Measurements from ENCODE around the gene PROP1. TPM values are rescaled to one million over a fixed set of nuclear protein-coding genes. Genes with fewer than 3 reads are reported as not detected.
"Not testable (repeated sequence)": the region's sequence is repeated elsewhere in the genome, so short reads cannot be mapped to it uniquely, and the experiment has no call there.

Gene PROP1
- not detected in 2 replicates for total RNA-seq (2014; rRNA removed; shearing (Covaris generic); ENCODE audit: low replicate concordance)

DNA sequence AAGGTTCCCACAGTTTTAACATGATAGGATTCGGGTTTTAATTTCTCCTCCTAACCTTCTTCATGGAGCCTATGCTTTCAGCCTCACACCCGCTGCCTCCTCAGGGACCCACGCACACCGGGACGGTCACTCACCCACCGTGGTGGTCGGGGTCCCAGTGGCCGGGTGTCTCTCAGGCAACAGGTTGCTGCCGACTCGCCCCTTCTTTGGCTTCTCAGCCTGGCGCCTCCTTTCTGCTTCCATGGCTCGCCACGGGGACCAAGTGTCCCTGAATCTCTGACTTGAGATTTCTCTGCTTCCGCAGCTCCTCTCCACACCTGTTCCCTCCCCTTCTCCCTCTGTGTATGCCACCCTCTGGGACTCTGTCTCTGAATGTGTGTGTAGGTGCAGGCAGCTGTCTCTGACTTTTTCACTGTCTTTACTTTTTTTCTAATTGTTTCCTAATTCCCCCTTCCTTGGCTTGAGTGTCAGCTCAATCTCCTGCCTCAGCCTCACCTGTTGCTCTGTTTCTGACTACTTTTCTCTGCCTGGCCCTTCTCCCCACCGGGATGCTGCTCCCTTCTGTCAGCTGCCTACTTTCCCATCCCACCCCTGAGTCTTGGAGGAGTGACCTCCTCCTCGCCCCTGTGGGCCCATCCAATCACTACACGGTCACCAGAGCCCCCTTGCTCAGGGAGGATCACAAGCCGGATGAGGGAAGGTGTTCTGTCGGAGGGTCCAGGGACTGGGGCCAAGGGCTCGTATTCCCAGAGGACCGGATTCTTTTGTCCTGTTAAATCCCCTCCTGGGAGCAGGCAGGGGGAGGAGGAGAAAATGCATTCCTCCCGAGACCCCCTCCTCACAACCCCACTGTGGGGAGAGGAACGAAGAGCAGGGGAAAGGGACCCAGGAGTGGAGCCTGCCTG is at the start of gene PROP1:
Gene PROP1 (minus strand): TSS at position 552 of the 905 bp plus-strand sequence. CDS start 309 bp downstream, at position 243.
- peak; percentile 19 for DNase-seq
- H3K79me2 ChIP-seq (ENCODE audit: low read length): no peaks in the 10 kb centered on the region
- no peak within 1 kb of the TSS for H3K4me3 ChIP-seq (ENCODE audit: low read length)
- no peaks in the 10 kb centered on the region for H3K9me2 ChIP-seq (replicated peaks; ENCODE audit: insufficient read depth, low read length)
- no peak within 1 kb of the TSS for H3K4me2 ChIP-seq (ENCODE audit: low read depth, low read length, poor library complexity, severe bottlenecking)
- H3K9ac ChIP-seq (ENCODE audit: low read length): no peak within 1 kb of the TSS
- no peaks in the 10 kb centered on the region for H3K27me3 ChIP-seq (ENCODE audit: low read length)
- no peak within 1 kb of the TSS for H2AFZ ChIP-seq (ENCODE audit: low read length)
- no peak within 1 kb of the TSS for H3K27ac ChIP-seq (ENCODE audit: low read length)
- H3K9me3 ChIP-seq (ENCODE audit: low read length): no peaks in the 10 kb centered on the region
- no peaks in the 10 kb centered on the region for H4K20me1 ChIP-seq (ENCODE audit: insufficient read depth, low read depth, low read length)
- no peaks in the 10 kb centered on the region for H3K4me1 ChIP-seq (ENCODE audit: low read length)
- no peaks in the 10 kb centered on the region for H3K36me3 ChIP-seq (ENCODE audit: insufficient read depth, low read length)

- H3K27ac ChIP-seq (ENCODE audit: low read length); H2AFZ ChIP-seq (ENCODE audit: low read length); H3K9me2 ChIP-seq (replicated peaks; ENCODE audit: insufficient read depth, low read length); H3K4me1 ChIP-seq (ENCODE audit: low read length); H3K4me2 ChIP-seq (ENCODE audit: low read depth, low read length, poor library complexity, severe bottlenecking); H3K9me3 ChIP-seq (ENCODE audit: low read length); DNase-seq; H3K4me3 ChIP-seq (ENCODE audit: low read length); H3K79me2 ChIP-seq (ENCODE audit: low read length); H3K9ac ChIP-seq (ENCODE audit: low read length); H3K27me3 ChIP-seq (ENCODE audit: low read length); H3K36me3 ChIP-seq (ENCODE audit: insufficient read depth, low read length); H4K20me1 ChIP-seq (ENCODE audit: insufficient read depth, low read depth, low read length): not testable (repeated sequence)
These were observed 23.5 kb upstream of the PROP1 start for GRCh38 chr5:178019379-178020030.

DNA sequence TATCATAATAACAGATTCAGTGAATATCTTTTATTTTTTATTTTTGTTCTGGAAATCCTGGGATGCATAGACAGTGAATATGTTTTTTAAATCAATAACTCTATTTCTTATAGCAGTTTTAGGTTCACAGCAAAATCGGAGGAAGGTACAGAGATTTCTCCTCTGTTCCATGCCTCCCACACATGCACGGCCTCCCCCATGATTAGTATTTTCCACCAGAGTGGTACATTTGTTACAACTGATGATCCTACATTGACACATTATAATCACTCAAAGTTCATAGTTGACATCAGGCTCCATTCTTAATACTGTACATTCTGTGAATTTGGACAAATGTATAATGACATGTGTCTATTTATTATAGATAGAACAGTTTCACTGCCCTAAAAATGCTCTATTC is 16.7 kb upstream of the PROP1 start:
- H3K27ac ChIP-seq (ENCODE audit: low read length); H3K4me2 ChIP-seq (ENCODE audit: low read depth, low read length, poor library complexity, severe bottlenecking); H3K9me3 ChIP-seq (ENCODE audit: low read length); DNase-seq; H4K20me1 ChIP-seq (ENCODE audit: insufficient read depth, low read depth, low read length); H3K9me2 ChIP-seq (replicated peaks; ENCODE audit: insufficient read depth, low read length); H3K36me3 ChIP-seq (ENCODE audit: insufficient read depth, low read length); H3K9ac ChIP-seq (ENCODE audit: low read length); H3K4me3 ChIP-seq (ENCODE audit: low read length); H3K79me2 ChIP-seq (ENCODE audit: low read length); H3K4me1 ChIP-seq (ENCODE audit: low read length); H2AFZ ChIP-seq (ENCODE audit: low read length); H3K27me3 ChIP-seq (ENCODE audit: low read length): not testable (repeated sequence)

DNA sequence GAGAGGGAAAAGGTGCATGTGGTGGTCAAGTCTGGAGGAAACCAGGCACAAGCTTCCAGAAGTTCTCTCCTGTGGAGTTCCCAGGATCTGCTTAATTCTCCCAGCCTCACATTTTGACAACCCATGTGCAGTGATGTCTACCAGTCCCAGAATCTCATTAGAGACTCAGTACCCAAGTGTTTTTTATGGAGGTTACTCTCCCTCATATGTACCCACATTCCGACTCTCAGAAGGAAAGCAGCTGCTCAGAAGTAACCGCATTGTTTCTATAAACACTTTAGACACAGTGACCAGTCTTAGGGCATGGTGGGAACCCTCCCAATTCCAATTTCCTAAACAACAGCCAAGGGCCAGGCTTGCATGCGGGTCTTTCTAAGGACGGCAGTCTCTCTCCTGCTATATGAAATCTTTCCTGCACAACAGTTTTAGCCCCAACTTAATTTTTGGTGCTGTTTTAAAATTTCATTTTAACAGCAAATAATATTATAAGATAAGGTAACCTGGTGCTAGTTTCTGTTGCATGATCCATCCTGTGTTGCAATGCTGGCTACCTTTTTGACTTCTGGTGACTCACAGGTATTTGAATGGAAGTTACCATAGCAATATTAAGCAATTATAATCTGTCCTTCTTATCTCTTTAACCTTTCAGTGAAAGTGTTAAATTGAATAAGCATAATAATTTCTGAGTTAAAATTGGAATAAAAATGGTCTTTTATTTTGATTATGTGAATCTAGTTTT is 15.9 kb upstream of the PROP1 start:
- not testable (repeated sequence) for H4K20me1 ChIP-seq (ENCODE audit: insufficient read depth, low read depth, low read length); H3K79me2 ChIP-seq (ENCODE audit: low read length); DNase-seq; H3K9me3 ChIP-seq (ENCODE audit: low read length); H3K27me3 ChIP-seq (ENCODE audit: low read length); H3K4me3 ChIP-seq (ENCODE audit: low read length); H2AFZ ChIP-seq (ENCODE audit: low read length); H3K36me3 ChIP-seq (ENCODE audit: insufficient read depth, low read length); H3K4me1 ChIP-seq (ENCODE audit: low read length); H3K9me2 ChIP-seq (replicated peaks; ENCODE audit: insufficient read depth, low read length); H3K4me2 ChIP-seq (ENCODE audit: low read depth, low read length, poor library complexity, severe bottlenecking); H3K27ac ChIP-seq (ENCODE audit: low read length); H3K9ac ChIP-seq (ENCODE audit: low read length)

- not testable (repeated sequence) for H4K20me1 ChIP-seq (ENCODE audit: insufficient read depth, low read depth, low read length); H3K79me2 ChIP-seq (ENCODE audit: low read length); H3K27ac ChIP-seq (ENCODE audit: low read length); H2AFZ ChIP-seq (ENCODE audit: low read length); H3K27me3 ChIP-seq (ENCODE audit: low read length); H3K36me3 ChIP-seq (ENCODE audit: insufficient read depth, low read length); H3K4me2 ChIP-seq (ENCODE audit: low read depth, low read length, poor library complexity, severe bottlenecking); H3K9ac ChIP-seq (ENCODE audit: low read length); DNase-seq; H3K4me1 ChIP-seq (ENCODE audit: low read length); H3K9me2 ChIP-seq (replicated peaks; ENCODE audit: insufficient read depth, low read length); H3K9me3 ChIP-seq (ENCODE audit: low read length); H3K4me3 ChIP-seq (ENCODE audit: low read length)
These were observed 11.2 kb upstream of the PROP1 start for GRCh38 chr5:178007272-178007671.

DNA sequence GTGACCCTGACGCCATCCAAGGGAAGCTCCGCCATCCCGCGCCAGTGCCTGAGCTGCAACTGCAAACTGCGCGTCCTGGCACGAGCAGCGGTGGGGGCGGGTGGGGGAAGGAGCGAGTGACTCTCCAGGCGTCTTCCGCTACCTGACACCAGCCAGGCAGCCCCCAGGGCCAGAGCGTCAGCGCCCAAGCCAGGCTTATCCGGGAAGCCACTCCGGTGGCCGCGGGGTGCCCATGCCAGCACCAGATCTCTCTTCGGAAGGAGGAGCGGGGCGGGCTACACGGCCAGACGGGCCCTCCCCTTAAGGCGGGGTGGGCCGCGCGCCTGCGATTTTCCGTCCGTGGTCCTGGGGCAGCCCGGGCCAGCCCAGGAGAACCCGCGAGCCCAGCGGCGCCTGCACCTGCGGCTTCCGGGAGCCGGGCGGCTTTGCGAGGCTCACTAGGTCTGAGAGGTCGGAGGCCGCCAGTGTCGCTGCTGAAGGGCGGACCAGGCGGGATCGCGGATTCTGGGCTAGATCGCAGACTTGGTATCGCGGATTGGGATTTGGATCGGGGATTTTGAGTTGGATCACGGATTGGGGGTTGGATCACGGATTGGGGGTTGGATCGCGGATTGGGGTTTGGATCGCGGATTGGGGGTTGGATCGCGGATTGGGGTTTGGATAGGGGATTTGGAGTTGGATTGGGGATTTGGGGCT is 10.6 kb upstream of the PROP1 start:
- not testable (repeated sequence) for H3K4me2 ChIP-seq (ENCODE audit: low read depth, low read length, poor library complexity, severe bottlenecking); H3K9me3 ChIP-seq (ENCODE audit: low read length); H3K9me2 ChIP-seq (replicated peaks; ENCODE audit: insufficient read depth, low read length); H3K27me3 ChIP-seq (ENCODE audit: low read length); H4K20me1 ChIP-seq (ENCODE audit: insufficient read depth, low read depth, low read length); H3K4me1 ChIP-seq (ENCODE audit: low read length); H3K4me3 ChIP-seq (ENCODE audit: low read length); H3K27ac ChIP-seq (ENCODE audit: low read length); DNase-seq; H2AFZ ChIP-seq (ENCODE audit: low read length); H3K9ac ChIP-seq (ENCODE audit: low read length); H3K79me2 ChIP-seq (ENCODE audit: low read length); H3K36me3 ChIP-seq (ENCODE audit: insufficient read depth, low read length)

GRCh38 chr5:178006181-178006535 is 10.1 kb upstream of the PROP1 start:
- H3K4me3 ChIP-seq (ENCODE audit: low read length); H3K4me1 ChIP-seq (ENCODE audit: low read length); H3K36me3 ChIP-seq (ENCODE audit: insufficient read depth, low read length); H3K27me3 ChIP-seq (ENCODE audit: low read length); H3K9me3 ChIP-seq (ENCODE audit: low read length); H3K4me2 ChIP-seq (ENCODE audit: low read depth, low read length, poor library complexity, severe bottlenecking); H3K9ac ChIP-seq (ENCODE audit: low read length); H3K27ac ChIP-seq (ENCODE audit: low read length); H3K79me2 ChIP-seq (ENCODE audit: low read length); H4K20me1 ChIP-seq (ENCODE audit: insufficient read depth, low read depth, low read length); DNase-seq; H2AFZ ChIP-seq (ENCODE audit: low read length); H3K9me2 ChIP-seq (replicated peaks; ENCODE audit: insufficient read depth, low read length): not testable (repeated sequence)

GRCh38 chr5:177997846-177998245 is 1.8 kb upstream of the PROP1 start:
- Histone ChIP-seq H3K9ac (ENCODE audit: low read length) (no peak overlapping the region), H3K36me3 (ENCODE audit: insufficient read depth, low read length) (no peaks in the 10 kb centered on the region), H4K20me1 (ENCODE audit: insufficient read depth, low read depth, low read length) (no peaks in the 10 kb centered on the region), H2AFZ (ENCODE audit: low read length) (no peak overlapping the region), H3K27me3 (ENCODE audit: low read length) (no peaks in the 10 kb centered on the region), H3K4me3 (ENCODE audit: low read length) (no peak overlapping the region), H3K9me3 (ENCODE audit: low read length) (no peaks in the 10 kb centered on the region), H3K4me2 (ENCODE audit: low read depth, low read length, poor library complexity, severe bottlenecking) (no peak overlapping the region), H3K4me1 (ENCODE audit: low read length) (no peaks in the 10 kb centered on the region), H3K9me2 (replicated peaks; ENCODE audit: insufficient read depth, low read length) (no peaks in the 10 kb centered on the region), H3K79me2 (ENCODE audit: low read length) (no peaks in the 10 kb centered on the region), H3K27ac (ENCODE audit: low read length) (no peak overlapping the region)
- DNase-seq: peak; percentile 4

Data from Karpas-422 (cell line).